NT2/D1 (cell line): ENCODE data around the gene MEGF10.

Experiments used
- SUZ12 ChIP-seq: IDR thresholded peaks from 2 replicates; pipeline ENCODE4 v1.6.1; 2011; ENCODE audit not compliant: insufficient read length, insufficient read depth; ENCODE audit errors: extremely low read depth
- ZNF274 ChIP-seq: IDR thresholded peaks from 2 replicates; pipeline ENCODE4 v1.6.1; 2011; ENCODE audit warnings: mild to moderate bottlenecking, low read depth, low read length

- TF ChIP-seq ZNF274 (no peak), SUZ12 (no peak)
These were observed 50.0 kb downstream of the MEGF10 start for GRCh38 chr5:127340606-127341005.
